Heart right ventricle (tissue), 16 donors: ENCODE measurements around the gene HAPSTR1. TPM values are rescaled to one million over a fixed set of nuclear protein-coding genes. Genes with fewer than 3 reads are reported as not detected.
"Not testable (repeated sequence)": the region's sequence is repeated elsewhere in the genome, so short reads cannot be mapped to it uniquely, and the experiment has no call there.

Experiments used
- ATAC-seq, 8 donors: fragments of 200-7000 bp; cut with Tn5 transposase; one replicate each; pipeline ENCODE4 v1.9.1; 2020; ENCODE audit warnings: mild to moderate bottlenecking in 8 of 8, moderate library complexity in 8 of 8, moderate number of reproducible peaks in 1 of 8
- DNase-seq, 2 donors: peaks; one replicate each; pipeline ENCODE4 v3.0.0-alpha.2; 2020
- H3K27ac ChIP-seq, 10 donors: fragments of 200-600 bp; sonication (generic) in 2 of 10; one replicate each; pipeline versions ENCODE4 v1.5.0 to v1.8.0; 2020 to 2022; ENCODE audit warnings: mild to moderate bottlenecking in 3 of 10
- H3K27me3 ChIP-seq, 7 donors: fragments of 200-600 bp; one replicate each; pipeline ENCODE4 v1.8.0; 2021 to 2022; ENCODE audit warnings: mild to moderate bottlenecking in 2 of 7
- H3K36me3 ChIP-seq, 9 donors: fragments of 200-600 bp; sonication (generic) in 1 of 9; one replicate each; pipeline versions ENCODE4 v1.5.0 to v1.8.0; 2020 to 2022; ENCODE audit warnings: mild to moderate bottlenecking in 2 of 9
- H3K4me1 ChIP-seq, 9 donors: fragments of 200-600 bp; sonication (generic) in 1 of 9; one replicate each; pipeline versions ENCODE4 v1.5.0 to v1.8.0; 2020 to 2022; ENCODE audit warnings: mild to moderate bottlenecking in 4 of 9
- H3K4me3 ChIP-seq, 10 donors: fragments of 200-600 bp; sonication (generic) in 2 of 10; one replicate each; pipeline versions ENCODE4 v1.5.0 to v1.8.0; 2020 to 2022; ENCODE audit warnings: mild to moderate bottlenecking in 7 of 10, moderate library complexity in 2 of 10
- H3K9me3 ChIP-seq, 11 donors: fragments of 200-600 bp in 10 of 11; sonication (generic) in 2 of 11; one replicate each; pipeline versions ENCODE4 v1.5.0 to v1.8.0; 2013 to 2022; ENCODE audit warnings: mild to moderate bottlenecking in 2 of 11, control low read depth in 1 of 11, moderate library complexity in 1 of 11
- WGBS, 2 donors: extraction: QIAGEN DNeasy Blood & Tissue Kit; methylation state at CpG; one replicate each; pipeline ENCODE4 v1.1.7; 2013; ENCODE audit warnings: inconsistent platforms in 1 of 2; 5-methylcytosine and 5-hydroxymethylcytosine counted together
- intact Hi-C, 10 donors: fragments of 100-400 bp; cut with DNase I; formaldehyde crosslinking; loops; one replicate each; pipeline versions ENCODE4 v1.11.1 to v1.14.2; 2022
- polyA plus RNA-seq, 2 donors: library from polyadenylated mRNA; stranded (reverse); fragments of 200-250 nt; gene quantifications; one replicate each; pipeline ENCODE4 v1.2.3, GENCODE V29; 2013
- total RNA-seq, 10 donors: library from RNA; stranded (reverse); fragmentation: NEBNext Ultra II Directional in 3 of 10; extraction: Animal tissue kit (Norgen Biotek cat#: 25700) in 3 of 10; gene quantifications; one replicate each; pipeline versions ENCODE4 v1.2.1 to v1.2.4, GENCODE V29; 2021 to 2023
- TF ChIP-seq, protein P1 (sequence below), 9 donors: fragments of 200-600 bp; sonication (generic) in 2 of 9; IDR thresholded peaks; one replicate each; pipeline versions ENCODE4 v1.5.0 to v1.8.0; 2021 to 2022; ENCODE audit warnings: antibody characterized with exemption in 9 of 9, mild to moderate bottlenecking in 5 of 9, moderate library complexity in 1 of 9
- donor health status: Arrhythmogenic right ventricular cardiomyopathy.
- donor health status: ischemic (EF 13 %, LVEDD 7.1; RV severe dilation, severe dysfunction).
- donor health status: healthy with polysubstance abuse.
- donor health status: DM: no; HTN: yes; CAD: no.
- donor health status: DM: no; HTN: no; CAD: no.
- donor health status: ischemic (EF 25% LVEDD 6.9; RV normal size, moderate dysfunction).
- donor health status: ischemic (EF 25% LVEDD 5.7; RV mildly dilated, moderate dysfunction).
- donor health status: healthy.
- donor health status: DM: yes; HTN: yes; CAD: no.
- donor health status: Ischemic cardiomyopathy.
- donor health status: ischemic (EF 35%, LVEDD 5.7; RV mildly dilated, moderate dysfunction).
- donor health status: nonischemic (EF 11% LVEDD 7.7; RV severe dilation, severe dysfunction).
- donor health status: DM: yes; HTN: yes; CAD: no.
- donor health status: PGD.
- donor health status: ischemic (EF 29% LVEDD 5.4; RV normal size, mild dysfunction).
- donor health status: nonischemic (EF 23%, LVEDD 6.1; RV moderate dilation, normal function).

HAPSTR1 gene
- total and polyA plus RNA-seq, 12 donors = 10.2 to 74.7 (median 63.7) TPM

DNA sequence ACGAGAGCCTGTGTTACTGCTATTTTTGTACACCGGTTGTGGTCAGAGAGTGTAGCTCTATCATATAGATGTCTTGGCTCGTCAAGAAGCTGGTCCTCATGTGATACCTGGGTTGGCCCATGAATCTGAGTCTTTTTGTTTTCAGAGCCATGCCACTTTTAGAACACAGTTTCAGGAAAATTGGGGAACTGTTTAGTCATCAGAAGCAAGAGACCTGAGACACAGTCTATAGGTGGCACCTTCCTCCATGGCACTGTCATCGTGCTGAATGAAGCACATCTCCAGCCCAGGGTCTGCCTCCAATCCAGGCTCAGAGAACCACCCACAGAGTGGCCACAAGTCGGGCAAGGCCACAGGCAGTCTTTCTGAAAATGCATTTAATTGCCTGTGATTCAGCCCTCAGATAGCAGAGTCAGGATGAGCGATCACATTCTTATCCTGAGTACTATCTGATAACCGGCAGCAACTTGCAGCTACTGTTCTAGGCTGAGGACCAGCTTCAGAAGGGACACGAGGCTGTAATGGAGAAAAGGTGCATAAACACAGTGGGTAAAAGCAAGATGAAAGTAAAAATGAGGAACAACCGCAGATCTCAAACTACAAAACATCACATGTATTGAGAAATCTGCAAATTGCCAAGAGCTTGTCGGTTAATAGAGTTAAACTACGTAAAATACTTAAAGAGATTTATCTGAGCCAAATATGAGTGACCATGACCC lies 14.2 kb upstream of the HAPSTR1 start:
- peak overlapping the region in 1 of 10 donors; percentile 87 for H3K27ac ChIP-seq
- TF ChIP-seq, protein P1, sequence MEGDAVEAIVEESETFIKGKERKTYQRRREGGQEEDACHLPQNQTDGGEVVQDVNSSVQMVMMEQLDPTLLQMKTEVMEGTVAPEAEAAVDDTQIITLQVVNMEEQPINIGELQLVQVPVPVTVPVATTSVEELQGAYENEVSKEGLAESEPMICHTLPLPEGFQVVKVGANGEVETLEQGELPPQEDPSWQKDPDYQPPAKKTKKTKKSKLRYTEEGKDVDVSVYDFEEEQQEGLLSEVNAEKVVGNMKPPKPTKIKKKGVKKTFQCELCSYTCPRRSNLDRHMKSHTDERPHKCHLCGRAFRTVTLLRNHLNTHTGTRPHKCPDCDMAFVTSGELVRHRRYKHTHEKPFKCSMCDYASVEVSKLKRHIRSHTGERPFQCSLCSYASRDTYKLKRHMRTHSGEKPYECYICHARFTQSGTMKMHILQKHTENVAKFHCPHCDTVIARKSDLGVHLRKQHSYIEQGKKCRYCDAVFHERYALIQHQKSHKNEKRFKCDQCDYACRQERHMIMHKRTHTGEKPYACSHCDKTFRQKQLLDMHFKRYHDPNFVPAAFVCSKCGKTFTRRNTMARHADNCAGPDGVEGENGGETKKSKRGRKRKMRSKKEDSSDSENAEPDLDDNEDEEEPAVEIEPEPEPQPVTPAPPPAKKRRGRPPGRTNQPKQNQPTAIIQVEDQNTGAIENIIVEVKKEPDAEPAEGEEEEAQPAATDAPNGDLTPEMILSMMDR (IDR thresholded peaks at IDR 0.05) = no peak
- no peaks in the 10 kb centered on the region for H3K36me3 ChIP-seq
- H3K4me3 ChIP-seq = no peak overlapping the region
- ATAC-seq = no peak
- 84 to 86% methylated on average over 11 of the region's 11 CpGs for WGBS, 2 donors
- H3K9me3 ChIP-seq = peaks cover 0 to 13% (median 0%) of the 10 kb centered on the region in 11 donors
- intact Hi-C loops = no loop called here
- no peak for DNase-seq
- H3K27me3 ChIP-seq = no peaks in the 10 kb centered on the region
- peaks cover 0 to 58% (median 0%) of the 10 kb centered on the region in 9 donors for H3K4me1 ChIP-seq

DNA sequence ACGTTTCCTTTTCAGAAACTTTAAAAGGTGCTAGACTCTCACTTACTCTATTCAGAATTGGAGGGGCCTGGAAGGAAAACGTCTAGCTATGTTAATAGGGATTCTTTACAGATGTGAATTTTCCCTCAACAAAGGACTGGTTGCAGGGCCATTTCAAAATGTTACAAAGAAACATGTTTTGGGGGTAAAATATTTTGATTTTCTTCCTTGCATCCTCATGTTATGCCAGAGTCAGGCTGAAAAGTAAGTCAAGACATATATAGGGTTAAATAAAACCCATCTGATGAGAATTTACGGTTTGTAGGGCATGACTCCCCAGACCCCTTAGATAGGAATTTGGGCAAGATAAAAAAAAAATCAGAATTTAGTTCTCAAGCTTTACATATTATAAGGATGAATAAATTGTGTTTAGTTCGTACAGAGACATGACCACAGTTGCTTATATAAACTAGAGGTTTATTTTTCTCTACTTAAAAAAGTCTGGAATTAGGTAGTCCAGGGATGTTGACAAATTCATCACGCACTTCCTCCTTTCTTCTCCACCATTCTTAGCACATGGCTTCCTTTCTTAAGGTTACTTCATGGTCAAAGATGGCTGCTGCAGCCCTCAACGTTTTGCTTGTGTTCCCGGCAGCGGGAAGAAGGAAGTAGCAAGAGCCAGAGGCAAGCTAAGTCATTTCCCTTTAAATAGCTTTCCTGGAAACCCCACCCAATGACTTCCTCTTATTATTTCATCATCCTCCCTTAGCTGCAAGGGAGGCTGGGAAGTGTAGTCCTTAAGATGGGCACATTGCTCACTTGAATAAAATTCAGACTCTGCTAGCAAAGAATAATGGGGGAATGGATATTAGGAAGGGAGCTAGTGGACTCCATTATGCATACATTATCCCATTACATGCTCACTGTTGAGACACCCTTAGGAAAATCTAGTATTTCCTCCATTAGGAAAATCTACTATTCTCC lies 12.7 kb upstream of the HAPSTR1 start:
- H3K9me3 ChIP-seq = peaks cover 0 to 13% (median 0%) of the 10 kb centered on the region in 11 donors
- H3K36me3 ChIP-seq, H3K27me3 ChIP-seq, H3K4me3 ChIP-seq, intact Hi-C loops: not testable (repeated sequence)
- H3K27ac ChIP-seq = peak overlapping the region in 9 of 10 donors; percentile 16 to 87 (median 45)
- DNase-seq = peak in 1 of 2 donors; percentile 53
- 58 to 60% methylated on average over 8 of the region's 8 CpGs for WGBS, 2 donors
- ATAC-seq = peak; percentile 73 to 94 (median 90)
- H3K4me1 ChIP-seq = peaks cover 0 to 48% (median 0%) of the 10 kb centered on the region in 9 donors

DNA sequence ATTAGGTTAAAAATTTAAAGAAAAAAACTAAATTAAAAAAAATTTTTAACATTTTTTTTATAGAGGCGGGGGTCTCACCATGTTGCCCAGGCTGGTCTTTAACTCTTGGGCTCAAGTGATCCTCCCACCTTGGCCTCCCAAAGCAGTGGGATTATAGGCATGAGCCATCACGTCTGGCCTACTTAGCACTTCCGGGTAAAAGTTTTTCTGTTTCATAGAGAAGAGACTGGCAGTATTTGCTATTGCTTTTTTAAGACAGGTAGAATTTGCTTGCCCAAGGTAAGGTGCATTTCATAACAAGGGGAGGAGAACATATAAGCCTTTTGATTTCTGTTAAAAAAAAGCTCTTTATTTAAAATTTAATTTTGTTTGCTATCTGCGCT lies 12.0 kb upstream of the HAPSTR1 start:
- Histone ChIP-seq H3K4me1 (peaks cover 0 to 48% (median 0%) of the 10 kb centered on the region in 9 donors), H3K36me3 (no peaks in the 10 kb centered on the region), H3K27ac (peak overlapping the region in 1 of 10 donors; percentile 82), H3K9me3 (peaks cover 0 to 15% (median 0%) of the 10 kb centered on the region in 11 donors), H3K27me3 (no peaks in the 10 kb centered on the region), H3K4me3 (no peak overlapping the region)
- intact Hi-C loops = no loop called here
- TF ChIP-seq, protein P1 (IDR thresholded peaks at IDR 0.05) = no peak
- ATAC-seq (no peak), DNase-seq (no peak)
- WGBS, 2 donors = 81 to 94% methylated on average over 4 of the region's 4 CpGs

DNA sequence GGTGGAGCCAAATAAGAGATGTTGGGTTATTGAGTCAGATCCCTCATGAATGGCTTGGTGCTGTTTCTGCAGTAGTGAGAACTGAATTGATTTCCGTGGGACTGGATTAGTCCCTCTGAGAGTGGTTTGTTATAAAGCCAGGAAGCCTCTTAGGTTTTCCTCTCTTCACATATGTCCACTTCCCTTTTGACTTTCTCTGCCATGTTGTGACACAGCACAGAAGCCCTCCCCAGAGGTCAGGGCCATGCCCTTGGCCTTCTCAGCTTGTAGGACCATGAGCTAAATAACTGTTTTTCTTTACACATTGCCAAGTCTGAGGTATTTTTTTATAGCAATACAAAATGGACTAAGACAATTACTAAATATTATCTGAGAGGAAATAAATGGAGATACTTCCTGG lies 10.3 kb upstream of the HAPSTR1 start:
- Histone ChIP-seq H3K4me3 (no peak overlapping the region), H3K36me3 (no peaks in the 10 kb centered on the region), H3K27me3 (no peaks in the 10 kb centered on the region), H3K4me1 (peaks cover 0 to 48% (median 0%) of the 10 kb centered on the region in 9 donors), H3K27ac (peak overlapping the region in 4 of 10 donors; percentile 42 to 82 (median 64)), H3K9me3 (peaks cover 0 to 22% (median 0%) of the 10 kb centered on the region in 11 donors)
- no peak for ATAC-seq
- TF ChIP-seq, protein P1 (IDR thresholded peaks at IDR 0.05) = no peak
- WGBS, 2 donors = 57 to 75% methylated on average over 1 of the region's 1 CpG
- no peak for DNase-seq
- intact Hi-C loops = no loop called here
